Stimulated activated naive CD4-positive, alpha-beta T cell (primary cell): Measurements from ENCODE around the gene METRNL.
"Not testable (repeated sequence)": the region's sequence is repeated elsewhere in the genome, so short reads cannot be mapped to it uniquely, and the experiment has no call there.

ENCODE experiments used
- DNase-seq, 6 experiments: peaks; one replicate each; lab custom pipeline; 2025; lab: John Stamatoyannopoulos, UW

Gene METRNL, protein sequence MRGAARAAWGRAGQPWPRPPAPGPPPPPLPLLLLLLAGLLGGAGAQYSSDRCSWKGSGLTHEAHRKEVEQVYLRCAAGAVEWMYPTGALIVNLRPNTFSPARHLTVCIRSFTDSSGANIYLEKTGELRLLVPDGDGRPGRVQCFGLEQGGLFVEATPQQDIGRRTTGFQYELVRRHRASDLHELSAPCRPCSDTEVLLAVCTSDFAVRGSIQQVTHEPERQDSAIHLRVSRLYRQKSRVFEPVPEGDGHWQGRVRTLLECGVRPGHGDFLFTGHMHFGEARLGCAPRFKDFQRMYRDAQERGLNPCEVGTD

DNA sequence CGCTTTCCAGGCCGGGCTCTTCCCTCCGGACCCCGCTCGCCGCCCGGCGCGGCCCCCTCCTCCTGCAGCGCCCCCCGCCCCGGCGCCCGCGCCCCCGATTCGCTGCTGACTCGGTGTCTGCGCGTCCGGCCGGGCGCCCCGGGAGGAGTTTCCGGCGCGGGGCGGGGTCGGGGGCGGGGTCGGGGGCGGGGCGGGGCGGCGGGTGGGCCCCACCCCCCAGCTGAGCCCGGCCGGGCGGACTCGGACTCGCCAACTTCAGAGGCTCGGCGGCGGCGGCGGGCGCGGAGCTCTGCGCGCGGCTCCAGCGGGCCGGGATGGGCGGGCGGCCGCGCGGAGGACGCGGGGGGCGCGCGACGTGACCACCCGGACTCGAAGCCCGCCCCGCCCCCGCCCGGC is at the start of gene METRNL:
Gene METRNL (plus strand): TSS at position 258 of the 396 bp plus-strand sequence. CDS start 207 bp downstream, outside the sequence.
- DNase-seq, result peak in 5 of 6 experiments; percentile 10 to 33 (median 25)

DNA sequence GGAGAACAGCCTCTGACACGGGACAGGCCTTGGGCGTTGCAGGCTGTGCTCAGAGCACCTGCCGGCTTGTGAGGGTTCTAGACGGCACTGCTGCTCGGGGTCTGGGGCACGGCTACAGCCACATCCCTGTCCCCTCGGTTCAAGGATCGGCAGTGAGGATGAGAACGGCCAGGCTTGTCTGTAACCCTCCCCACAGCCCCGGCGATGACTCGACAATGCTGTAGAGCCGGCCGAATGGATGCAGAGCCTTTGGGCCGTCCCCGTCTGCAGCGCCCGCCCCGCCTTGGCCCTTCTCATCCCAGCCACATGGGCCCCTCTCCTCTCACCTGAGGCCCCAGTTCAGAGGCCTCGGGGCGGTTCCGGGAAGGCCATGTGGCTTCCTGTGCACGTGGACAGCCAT is 49.0 kb upstream of the METRNL start:
- DNase-seq, result no peak

- DNase-seq, result no peak
These were observed 48.0 kb upstream of the METRNL start for GRCh38 chr17:83031321-83031945.

DNA sequence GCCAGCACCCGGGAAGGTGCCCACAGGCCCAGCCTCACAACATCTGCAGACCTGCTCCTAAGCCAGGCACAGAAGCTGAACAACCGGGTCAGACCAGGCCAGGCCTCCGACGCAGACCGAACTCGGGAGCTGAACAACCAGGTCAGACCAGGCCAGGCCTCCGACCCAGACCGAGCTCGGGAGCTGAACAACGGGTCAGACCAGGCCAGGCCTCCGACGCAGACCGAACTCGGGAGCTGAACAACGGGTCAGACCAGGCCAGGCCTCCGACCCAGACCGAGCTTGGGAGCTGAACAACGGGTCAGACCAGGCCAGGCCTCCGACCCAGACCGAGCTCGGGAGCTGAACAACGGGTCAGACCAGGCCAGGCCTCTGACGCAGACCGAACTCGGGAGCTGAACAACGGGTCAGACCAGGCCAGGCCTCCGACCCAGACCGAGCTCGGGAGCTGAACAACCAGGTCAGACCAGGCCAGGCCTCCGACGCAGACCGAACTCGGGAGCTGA is 47.4 kb upstream of the METRNL start:
- not testable (repeated sequence) for DNase-seq

GRCh38 chr17:83032781-83033180 is 46.6 kb upstream of the METRNL start:
- no peak for DNase-seq

DNA sequence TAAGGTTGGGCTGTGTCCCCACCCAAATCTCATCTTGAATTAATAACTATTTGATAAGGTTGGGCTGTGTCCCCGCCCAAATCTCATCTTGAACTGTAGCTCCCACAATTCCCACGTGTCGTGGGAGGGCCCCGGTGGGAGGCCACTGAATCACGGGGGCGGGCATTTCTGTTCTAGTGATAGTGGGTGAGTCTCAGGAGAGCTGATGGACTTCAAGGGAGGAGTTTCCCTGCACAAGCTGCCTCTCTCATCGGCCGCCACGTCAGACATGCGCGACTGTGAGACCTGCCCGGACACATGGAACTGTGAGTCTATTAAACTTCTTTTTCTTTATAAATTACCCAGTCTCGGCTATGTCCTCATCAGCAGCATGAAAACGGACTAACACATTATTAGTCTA is 44.9 kb upstream of the METRNL start:
- no peak for DNase-seq

DNA sequence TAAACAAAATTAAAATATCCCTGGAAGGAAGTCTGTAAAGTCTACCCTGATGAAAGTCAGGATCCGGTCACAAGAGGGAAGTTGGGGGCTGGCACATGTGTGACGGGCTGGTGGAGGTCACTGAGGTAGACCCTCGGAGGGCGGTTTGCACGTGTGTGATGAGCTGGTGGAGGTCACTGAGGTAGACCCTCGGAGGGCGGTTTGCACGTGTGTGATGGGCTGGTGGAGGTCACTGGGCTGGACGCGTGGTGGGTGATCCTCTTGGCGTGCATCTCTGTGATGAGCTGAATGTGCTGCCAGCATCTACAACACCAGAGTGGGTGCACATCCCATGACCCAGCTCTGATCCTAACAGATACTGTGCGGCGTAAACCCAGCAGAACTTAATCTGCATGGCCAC is 43.7 kb upstream of the METRNL start:
- DNase-seq, result no peak

DNA sequence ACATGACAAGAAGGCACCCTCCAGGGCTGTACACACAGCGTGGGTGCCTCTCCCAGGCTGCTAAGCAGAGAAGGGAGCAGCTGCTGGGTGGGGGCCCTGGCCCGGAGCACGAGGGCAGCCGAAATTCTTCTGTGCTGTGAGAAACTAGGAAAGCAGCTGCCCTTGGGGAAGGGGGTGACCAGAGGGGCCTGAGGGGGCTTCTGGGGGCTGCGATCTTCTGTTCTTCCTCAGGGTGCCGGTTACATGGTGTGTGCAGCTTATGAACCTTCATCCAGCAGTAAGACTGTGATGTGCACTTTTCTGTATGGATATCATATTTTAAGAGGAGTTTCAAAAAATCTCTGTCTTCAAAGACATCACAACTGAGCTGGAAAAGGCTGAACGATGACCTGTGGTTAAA is 43.2 kb upstream of the METRNL start:
- no peak for DNase-seq

- no peak for DNase-seq
These were observed 42.7 kb upstream of the METRNL start for GRCh38 chr17:83036666-83037065.

GRCh38 chr17:83037084-83037873 is 42.1 kb upstream of the METRNL start:
- no peak for DNase-seq

- no peak for DNase-seq
These were observed 41.6 kb upstream of the METRNL start for GRCh38 chr17:83037874-83038165.

GRCh38 chr17:83038983-83039382 is 40.4 kb upstream of the METRNL start:
- DNase-seq, result not testable (repeated sequence)

GRCh38 chr17:83041305-83041704 is 38.1 kb upstream of the METRNL start:
- DNase-seq, result no peak

DNA sequence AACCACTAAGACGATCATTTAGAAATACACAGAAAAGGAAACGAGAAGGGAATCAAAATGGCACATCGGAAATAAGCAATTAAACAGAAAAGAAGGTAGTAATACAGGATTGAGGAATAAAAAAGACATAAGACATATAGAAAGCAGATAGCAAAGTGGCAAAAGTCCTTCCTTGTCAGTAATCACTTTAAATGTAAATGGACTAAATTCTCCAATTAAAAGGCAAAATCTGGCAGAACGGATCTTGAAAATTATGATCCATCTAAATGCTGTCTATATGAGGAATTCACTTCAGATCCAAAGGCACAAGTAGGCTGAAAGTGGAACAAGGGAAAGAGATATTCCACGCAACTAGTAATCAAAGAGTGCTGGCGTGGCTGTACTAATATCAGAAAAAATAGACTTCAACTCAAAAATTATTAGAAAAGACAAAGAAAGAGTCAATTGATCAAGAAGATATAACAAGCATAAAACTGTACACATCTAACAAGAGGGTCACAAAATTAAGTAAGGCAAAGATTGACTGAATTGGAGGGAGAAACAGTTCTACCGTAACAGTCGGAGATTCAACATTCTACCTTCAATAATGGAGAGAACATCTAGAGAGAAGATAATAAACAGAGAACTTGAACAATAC is 36.8 kb upstream of the METRNL start:
- DNase-seq, result no peak

- DNase-seq, result not testable (repeated sequence)
These were observed 34.9 kb upstream of the METRNL start for GRCh38 chr17:83044479-83044878.

- DNase-seq, result no peak
These were observed 32.8 kb upstream of the METRNL start for GRCh38 chr17:83046448-83047181.

DNA sequence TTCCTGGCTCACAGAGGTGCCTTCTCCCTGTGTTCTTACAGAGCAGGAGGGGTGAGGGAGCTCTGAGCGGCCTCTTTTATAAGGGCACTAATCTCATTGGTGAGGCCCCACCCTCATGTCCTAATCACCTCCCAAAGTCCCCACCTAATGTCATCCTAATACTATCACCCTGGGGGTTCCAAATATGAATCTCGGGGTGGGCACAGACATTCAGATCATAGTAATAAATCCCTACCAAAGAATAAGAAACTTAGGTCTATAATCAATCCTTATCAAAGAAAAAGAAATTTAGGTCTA is 32.3 kb upstream of the METRNL start:
- DNase-seq, result no peak

- not testable (repeated sequence) for DNase-seq
These were observed 31.5 kb upstream of the METRNL start for GRCh38 chr17:83047818-83048475.

- no peak for DNase-seq
These were observed 28.6 kb upstream of the METRNL start for GRCh38 chr17:83050651-83051395.

DNA sequence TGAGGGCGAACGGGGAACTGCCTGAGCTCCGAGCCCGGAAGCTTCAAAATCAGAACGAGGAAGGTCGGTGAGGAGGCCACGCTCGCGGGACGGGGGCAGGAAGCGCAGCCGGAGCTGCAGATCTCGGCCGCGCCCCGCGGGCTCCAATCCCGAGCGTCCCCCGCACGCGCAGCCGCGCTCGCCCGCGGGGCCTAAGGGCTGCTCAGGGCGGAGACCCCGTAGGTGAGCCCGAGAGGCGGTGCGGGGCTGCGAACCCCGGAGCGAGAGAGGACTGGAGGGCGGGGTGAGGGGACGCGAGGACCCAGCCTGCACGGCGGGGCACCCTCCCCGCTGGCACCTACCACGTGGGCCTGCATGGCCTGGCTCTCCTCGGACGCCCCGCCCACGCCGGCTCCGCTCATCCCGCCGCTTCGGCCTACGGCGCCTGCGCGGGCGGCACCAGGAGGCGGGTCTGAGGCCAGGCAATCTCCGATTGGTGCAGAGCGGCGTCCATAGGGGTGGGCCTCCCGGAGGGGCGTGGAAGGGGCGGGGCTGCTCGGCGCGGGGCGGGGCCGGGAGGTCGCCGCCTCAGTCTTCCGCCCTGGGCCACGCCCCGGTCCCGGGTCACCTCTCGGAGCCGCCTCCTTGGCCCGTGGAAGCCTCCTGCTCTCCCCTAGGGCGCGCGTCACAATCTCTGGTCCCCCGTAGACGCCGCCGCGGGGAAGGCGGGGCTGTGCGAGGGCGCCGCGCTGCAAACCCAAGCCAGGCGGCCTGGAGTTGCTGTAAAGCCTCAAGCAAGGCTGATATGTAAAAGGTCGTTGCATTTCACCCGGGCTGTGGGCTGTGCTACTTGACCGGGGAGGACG is 27.8 kb upstream of the METRNL start:
- DNase-seq, result peak; percentile 95 to 99 (median 98)
